SK-N-SH treated with all-trans-retinoic acid at 6 μM for 48 hours (cell line): ENCODE results near the gene TMEM185A.

Experiments used
- GLIS3 ChIP-seq: fragments of 250-450 bp; sonication (Bioruptor Pico); IDR thresholded peaks from 2 replicates; pipeline ENCODE4 v1.5.0; 2020; ENCODE audit warnings: mild to moderate bottlenecking, moderate library complexity
- PPARA ChIP-seq: fragments of 250-450 bp; sonication (Bioruptor Pico); IDR thresholded peaks from 2 replicates; pipeline ENCODE4 v1.5.0; 2020; ENCODE audit warnings: mild to moderate bottlenecking, borderline replicate concordance
- ZFP30 ChIP-seq: fragments of 450-650 bp; formaldehyde crosslinking; IDR thresholded peaks from 2 replicates; pipeline ENCODE4 v1.5.0; 2022; ENCODE audit warnings: mild to moderate bottlenecking, moderate library complexity
- ZNF8 ChIP-seq: fragments of 450-650 bp; formaldehyde crosslinking; IDR thresholded peaks from 2 replicates; pipeline ENCODE4 v1.5.0; 2020; ENCODE audit warnings: mild to moderate bottlenecking, moderate library complexity

DNA sequence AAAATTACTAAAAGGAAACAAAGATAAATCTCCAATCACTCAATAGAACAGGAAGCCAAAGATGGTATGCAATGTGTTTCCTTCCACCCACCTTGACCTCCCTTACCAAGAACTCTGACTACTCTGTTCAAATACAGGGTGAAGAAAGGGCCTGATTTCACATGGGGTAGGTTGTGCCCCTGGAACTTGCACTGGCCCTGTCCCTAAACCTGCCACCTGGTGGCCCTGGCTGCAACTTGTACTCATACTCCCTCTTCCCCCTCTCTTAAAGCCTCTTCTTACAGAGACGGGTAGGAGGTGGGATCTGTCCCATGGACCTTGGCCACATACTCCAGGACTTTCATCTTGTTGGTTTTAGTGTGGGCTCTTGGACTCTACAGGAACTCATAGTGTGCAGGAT lies 17.3 kb upstream of the TMEM185A start:
- TF ChIP-seq GLIS3 (no peak), ZFP30 (CRISPR knock-in tag) (no peak), PPARA (CRISPR knock-in tag) (no peak), ZNF8 (CRISPR knock-in tag) (no peak)
